ENCODE results near the gene ZNF878. TPM values are rescaled to one million over a fixed set of nuclear protein-coding genes. Genes with fewer than 3 reads are reported as not detected.
"Not testable (repeated sequence)": the region's sequence is repeated elsewhere in the genome, so short reads cannot be mapped to it uniquely, and the experiment has no call there.

ZNF878 gene
- 0.57 TPM for polyA plus RNA-seq (ENCODE audit: insufficient read length)

DNA sequence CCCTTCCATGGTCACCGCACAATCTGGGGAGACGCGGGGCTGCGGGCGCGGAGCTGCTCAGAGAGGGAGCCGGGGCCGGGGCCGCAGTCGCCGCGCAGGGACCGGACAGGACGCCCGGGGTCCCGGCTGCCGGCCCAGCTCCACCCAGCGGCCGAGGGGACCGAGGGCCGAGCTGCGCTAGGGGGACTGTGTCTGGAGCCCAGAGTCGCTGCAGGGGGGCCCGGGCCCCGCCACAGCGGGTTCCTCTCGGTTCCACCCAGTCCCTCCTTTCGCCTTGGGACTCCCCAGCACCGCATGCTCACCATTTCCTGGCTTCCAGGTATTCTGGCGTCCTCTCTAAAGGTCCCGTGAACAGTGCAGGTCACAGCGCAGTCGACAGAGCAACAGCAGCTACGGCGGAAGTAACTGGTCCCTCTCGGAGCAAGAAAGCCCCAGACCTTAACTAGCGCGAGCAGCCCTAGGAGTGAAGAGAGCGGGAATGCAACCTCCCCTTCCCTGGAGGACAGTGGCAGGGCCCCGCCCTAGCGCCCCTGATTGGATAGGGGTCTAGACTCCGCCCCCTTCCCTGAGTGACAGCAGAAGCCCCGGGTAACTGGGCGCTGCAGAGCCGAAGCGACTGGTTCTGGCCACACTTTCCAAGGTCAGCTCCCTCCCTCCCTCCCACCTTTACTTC lies at the start of gene ZNF878:
Gene ZNF878, minus strand, starts transcription at position 465 of the 673 bp plus-strand sequence. Its CDS starts 160 bp downstream, at position 305.
- DNase-seq (ENCODE audit: low read depth) = no peak

DNA sequence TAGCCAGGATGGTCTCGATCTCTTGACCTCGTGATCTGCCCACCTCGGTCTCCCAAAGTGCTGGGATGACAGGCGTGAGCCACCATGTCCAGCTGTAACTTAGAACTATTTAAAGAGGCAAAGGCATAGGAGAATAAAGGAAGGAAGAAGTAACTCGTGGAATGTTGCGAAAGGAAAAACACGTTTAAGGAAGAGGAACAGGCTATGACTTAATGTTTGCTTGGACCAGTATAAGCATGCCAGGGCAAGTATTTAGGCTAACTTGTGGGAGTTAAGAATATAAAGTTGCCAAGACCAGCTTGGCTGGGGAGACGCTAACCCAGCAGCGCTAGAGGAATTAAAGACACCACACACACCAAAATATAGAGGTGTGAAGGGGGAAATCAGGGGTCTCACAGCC lies 45.3 kb upstream of the ZNF878 start:
- DNase-seq (ENCODE audit: low read depth) = no peak

DNA sequence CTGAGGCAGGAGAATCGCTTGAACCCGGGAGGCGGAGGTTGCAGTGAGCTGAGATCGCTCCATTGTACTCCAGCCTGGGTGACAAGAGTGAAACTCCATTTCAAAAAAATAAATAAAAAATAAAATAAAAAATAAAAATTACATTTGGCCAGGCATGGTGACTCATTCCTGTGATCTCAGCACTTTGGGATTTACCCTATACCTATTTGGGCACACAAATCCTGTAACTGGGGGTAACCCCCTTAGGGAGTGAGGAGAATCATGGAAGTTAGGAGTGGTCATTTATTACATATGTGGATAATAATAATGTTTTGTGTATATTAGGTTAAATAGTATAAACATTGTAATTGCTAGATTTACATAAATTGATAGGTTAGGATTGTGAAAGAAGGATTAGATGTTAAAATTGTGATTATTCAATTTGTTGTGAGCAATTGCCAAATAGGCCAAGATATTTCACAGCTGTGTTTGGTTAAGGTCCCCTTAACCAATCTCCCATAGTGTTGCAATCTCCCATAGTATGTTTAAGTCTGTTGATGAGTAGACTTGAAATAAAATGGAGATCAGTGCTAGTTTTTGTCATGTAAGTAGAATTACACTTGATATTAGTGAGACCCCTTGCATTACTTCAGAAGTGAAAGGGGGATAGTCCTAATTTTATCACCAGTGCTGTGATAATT lies 42.5 kb upstream of the ZNF878 start:
- no peak for DNase-seq (ENCODE audit: low read depth)

GRCh38 chr19:12093777-12094176 lies 41.0 kb upstream of the ZNF878 start:
- no peak for DNase-seq (ENCODE audit: low read depth)

DNA sequence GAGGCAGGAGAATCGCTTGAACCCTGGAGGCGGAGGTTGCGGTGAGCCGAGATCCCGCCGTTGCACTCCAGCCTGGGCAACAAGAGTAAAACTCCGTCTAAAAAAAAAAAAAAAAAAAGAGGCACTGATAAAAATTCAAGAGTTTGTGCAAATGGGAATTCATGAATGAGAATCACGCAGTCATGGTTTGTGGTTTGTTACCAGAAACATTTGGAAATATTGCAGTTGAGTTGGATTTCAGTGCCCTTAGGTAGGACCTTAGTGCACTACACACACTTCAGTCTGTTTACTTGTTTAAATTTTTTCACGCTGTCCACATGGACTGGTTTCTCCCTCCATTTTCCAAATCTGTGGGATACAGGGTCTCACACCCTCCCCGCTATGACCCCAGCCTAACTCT lies 40.2 kb upstream of the ZNF878 start:
- no peak for DNase-seq (ENCODE audit: low read depth)

DNA sequence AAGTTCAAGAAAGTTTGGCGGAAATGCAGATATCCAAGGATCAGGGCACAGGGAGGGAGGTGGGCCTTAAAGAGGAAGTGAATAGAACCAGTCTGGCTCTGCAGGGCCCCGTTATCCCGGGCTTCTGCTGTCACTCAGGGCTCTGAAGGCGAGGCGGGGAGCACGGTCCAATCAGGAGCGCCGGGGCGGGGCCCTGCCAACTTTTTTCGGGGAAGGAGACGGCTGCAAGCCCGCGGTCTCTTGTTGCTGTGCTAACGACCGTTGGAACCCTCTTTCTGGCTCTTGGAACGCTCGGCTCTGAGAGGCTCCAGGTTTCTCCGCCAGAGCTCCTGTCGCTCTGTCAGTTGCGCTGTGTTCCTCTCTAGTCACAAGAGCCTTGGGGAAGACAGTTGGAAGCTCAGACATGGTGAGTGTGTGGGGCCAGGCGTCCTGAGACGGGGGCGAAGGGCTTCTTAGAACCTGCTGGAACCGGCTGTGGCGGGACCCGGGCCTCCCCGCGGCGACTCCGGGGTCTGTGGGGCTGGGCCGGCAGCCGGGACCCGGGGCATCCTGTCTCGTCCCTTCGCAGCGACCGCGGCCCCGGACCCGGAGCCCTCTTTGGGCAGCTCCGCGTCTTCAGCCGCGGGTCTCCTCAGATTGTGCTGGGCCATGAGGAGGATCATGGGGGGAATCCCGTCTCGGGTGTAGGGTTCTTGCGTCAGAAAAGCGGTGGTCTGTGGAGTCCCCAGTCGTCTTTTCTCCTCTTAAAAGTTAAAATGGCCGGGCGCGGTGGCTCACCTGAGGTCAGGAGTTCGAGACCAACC lies 39.5 kb upstream of the ZNF878 start:
- peak; percentile 71 for DNase-seq (ENCODE audit: low read depth)

DNA sequence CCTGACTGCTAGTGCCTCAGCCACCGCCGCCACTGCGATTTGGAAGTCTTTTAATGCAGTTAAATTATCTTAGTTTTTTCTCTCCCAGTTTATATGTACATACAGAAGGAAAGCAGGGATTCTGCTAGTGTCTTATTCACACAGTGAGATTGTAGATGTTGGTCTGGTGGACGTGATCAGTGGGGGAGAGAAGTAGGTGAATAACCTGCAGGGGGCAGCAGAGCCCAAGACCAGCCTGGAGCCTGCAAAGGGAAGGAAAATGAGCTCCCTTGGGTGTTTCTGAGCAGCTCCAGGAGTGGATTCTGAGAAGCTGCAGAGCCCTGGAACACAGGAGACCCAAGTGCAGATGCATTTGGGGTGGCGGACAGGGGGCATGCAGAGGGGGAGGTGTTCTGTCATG lies 38.0 kb upstream of the ZNF878 start:
- peak; percentile 53 for DNase-seq (ENCODE audit: low read depth)

GRCh38 chr19:12085074-12085818 lies 32.5 kb upstream of the ZNF878 start:
- DNase-seq (ENCODE audit: low read depth) = no peak

- not testable (repeated sequence) for DNase-seq (ENCODE audit: low read depth)
These were observed 30.6 kb upstream of the ZNF878 start for GRCh38 chr19:12083336-12083735.

DNA sequence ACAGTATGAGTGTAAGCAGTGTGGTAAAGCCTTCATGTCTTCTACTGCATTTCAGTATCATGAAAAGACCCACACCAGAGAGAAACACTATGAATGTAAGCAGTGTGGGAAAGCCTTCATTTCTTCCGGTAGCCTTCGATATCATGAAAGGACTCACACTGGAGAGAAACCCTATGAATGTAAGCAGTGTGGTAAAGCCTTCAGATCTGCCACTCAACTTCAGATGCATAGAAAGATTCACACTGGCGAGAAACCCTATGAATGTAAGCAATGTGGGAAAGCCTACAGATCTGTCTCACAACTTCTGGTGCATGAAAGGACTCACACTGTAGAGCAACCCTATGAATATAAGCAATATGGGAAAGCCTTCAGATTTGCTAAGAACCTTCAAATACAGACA lies 24.6 kb upstream of the ZNF878 start:
- DNase-seq (ENCODE audit: low read depth) = no peak

DNA sequence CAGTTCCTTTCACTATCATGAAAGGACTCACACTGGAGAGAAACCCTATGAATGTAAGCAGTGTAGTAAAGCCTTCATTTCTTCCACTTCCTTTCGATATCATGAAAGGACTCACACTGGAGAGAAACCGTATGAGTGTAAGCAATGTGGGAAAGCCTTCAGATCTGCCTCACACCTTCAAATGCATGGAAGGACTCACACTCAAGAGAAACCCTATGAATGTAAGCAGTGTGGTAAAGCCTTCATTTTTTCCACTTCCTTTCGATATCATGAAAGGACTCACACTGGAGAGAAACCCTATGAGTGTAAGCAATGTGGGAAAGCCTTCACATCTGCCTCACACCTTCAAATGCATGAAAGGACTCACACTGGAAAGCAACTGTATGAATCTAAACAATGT lies 23.6 kb upstream of the ZNF878 start:
- DNase-seq (ENCODE audit: low read depth) = not testable (repeated sequence)

- DNase-seq (ENCODE audit: low read depth) = no peak
These were observed 22.9 kb upstream of the ZNF878 start for GRCh38 chr19:12075538-12076139.

- peak; percentile 68 for DNase-seq (ENCODE audit: low read depth)
These were observed 12.1 kb upstream of the ZNF878 start, which contains the start of gene ZNF844 for GRCh38 chr19:12064590-12065538. Gene ZNF844, plus strand, starts transcription at chr19:12064731. Its CDS starts 143 bp downstream, at chr19:12064874.

GRCh38 chr19:12055784-12056183 lies 3.0 kb upstream of the ZNF878 start:
- DNase-seq (ENCODE audit: low read depth) = no peak

GRCh38 chr19:12052091-12052496 lies 667 bp downstream of the ZNF878 start:
- DNase-seq (ENCODE audit: low read depth) = no peak

DNA sequence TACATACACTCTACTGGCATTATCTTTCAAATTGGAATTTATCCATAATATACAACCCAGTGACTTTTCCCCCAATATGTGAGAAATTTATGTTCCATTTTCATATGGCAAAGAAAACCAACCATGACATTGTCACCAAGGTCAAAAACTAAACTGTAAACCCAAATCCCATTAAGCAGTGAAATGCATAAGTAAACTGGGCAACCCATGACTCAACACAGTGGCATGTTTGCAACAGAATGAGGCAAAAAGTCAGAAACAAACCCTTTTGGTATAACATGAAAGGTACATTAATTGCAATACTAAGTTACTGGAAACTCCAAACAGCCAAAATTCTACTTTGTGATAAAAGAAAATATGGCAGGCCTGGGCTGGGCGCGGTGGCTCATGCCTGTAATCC lies 4.9 kb downstream of the ZNF878 start:
- no peak for DNase-seq (ENCODE audit: low read depth)

DNA sequence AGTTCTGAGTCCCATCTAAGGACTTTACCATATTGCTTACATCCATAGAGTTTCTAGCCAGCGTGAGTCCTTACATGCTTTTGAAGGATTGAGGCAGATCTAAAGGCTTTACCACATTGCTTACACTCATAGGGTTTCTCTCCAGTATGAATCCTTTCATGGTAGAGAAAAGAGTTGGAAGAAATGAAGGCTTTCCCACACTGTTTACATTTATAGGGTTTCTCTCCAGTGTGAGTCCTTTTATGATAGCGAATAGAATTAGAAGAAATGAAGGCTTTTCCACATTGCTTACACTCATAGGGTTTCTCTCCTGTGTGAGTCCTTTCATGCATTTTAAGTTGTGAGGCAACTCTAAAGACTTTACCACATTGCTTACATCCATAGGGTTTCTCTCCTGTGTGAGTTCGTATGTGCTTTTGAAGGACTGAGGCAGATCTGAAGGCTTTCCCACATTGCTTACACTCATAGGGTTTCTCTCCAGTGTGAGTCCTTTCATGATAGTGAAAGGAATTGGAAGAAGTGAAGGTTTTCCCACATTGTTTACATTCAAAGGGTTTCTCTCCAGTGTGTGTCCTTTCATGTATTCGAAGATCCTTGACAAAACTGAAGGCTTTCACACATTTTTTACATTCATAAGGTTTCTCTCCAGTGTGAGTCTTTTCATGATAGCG lies 8.9 kb downstream of the ZNF878 start:
- no peak for DNase-seq (ENCODE audit: low read depth)

- DNase-seq (ENCODE audit: low read depth) = no peak
These were observed 9.9 kb downstream of the ZNF878 start for GRCh38 chr19:12042893-12043292.
